Measurements from ENCODE around the gene FOXG1.

The FOXG1 gene

GRCh38 chr14:28813810-28814209 is 47.2 kb downstream of the FOXG1 start:
- in situ Hi-C loops (cut with HindIII; ENCODE audit: low pct_ligation_motif_present, low pct_unique_long_range_greater_than_20kb, low sequenced_read_pairs), result no loop called here
- DNase-seq, result no peak
